Right atrium auricular region (tissue), 2 donors: ENCODE data around the gene CCDC157. TPM values are rescaled to one million over a fixed set of nuclear protein-coding genes. Genes with fewer than 3 reads are reported as not detected.
"Not testable (repeated sequence)": the region's sequence is repeated elsewhere in the genome, so short reads cannot be mapped to it uniquely, and the experiment has no call there.

ENCODE experiments used
- DNase-seq: peaks from one replicate; pipeline ENCODE4 v3.0.0-alpha.2; 2019; ENCODE audit warnings: low spot score
- H3K27ac ChIP-seq, 2 donors: fragments of 200-600 bp; sonication (generic); 1 replicate in 1 of 2; 2 replicates in 1 of 2; pipeline ENCODE4 v1.5.1; 2016 to 2019
- H3K27me3 ChIP-seq, 2 donors: fragments of 200-600 bp; sonication (generic); one replicate each; pipeline versions ENCODE4 v1.5.1 to v1.6.0; 2017 to 2019
- H3K36me3 ChIP-seq: fragments of 200-600 bp; sonication (generic); one replicate; pipeline ENCODE4 v1.5.1; 2016
- H3K4me1 ChIP-seq, 2 donors: fragments of 200-600 bp; sonication (generic); one replicate each; pipeline versions ENCODE4 v1.5.1 to v1.6.0; 2017 to 2019
- H3K4me3 ChIP-seq, 2 donors: fragments of 200-600 bp; sonication (generic); 1 replicate in 1 of 2; 2 replicates in 1 of 2; pipeline ENCODE4 v1.5.1; 2017 to 2019; ENCODE audit warnings: mild to moderate bottlenecking in 1 of 2, moderate library complexity in 1 of 2
- H3K9me3 ChIP-seq, 2 donors: fragments of 200-600 bp; sonication (generic); one replicate each; pipeline ENCODE4 v1.5.1; 2019
- CTCF ChIP-seq, 2 donors: fragments of 200-600 bp; sonication (generic); IDR thresholded peaks; one replicate each; pipeline ENCODE4 v1.5.1; 2019; ENCODE audit warnings: antibody characterized with exemption in 2 of 2
- total RNA-seq, 2 donors: library from RNA; depleted of rRNA; stranded (reverse); fragments of >200 nt; gene quantifications; one replicate each; pipeline ENCODE4 v1.1.0, GENCODE V29; 2016

CCDC157 gene
- total RNA-seq, 2 donors from 2014 or later, result 0.26 to 0.55 TPM

- no peak for TF ChIP-seq CTCF (IDR thresholded peaks at IDR 0.05)
- Histone ChIP-seq H3K27ac (no peak overlapping the region), H3K27me3 (no peaks in the 10 kb centered on the region), H3K9me3 (no peaks in the 10 kb centered on the region), H3K4me1 (peaks cover 0 to 18% of the 10 kb centered on the region in 2 donors), H3K36me3 (peaks cover 74% of the 10 kb centered on the region), H3K4me3 (no peak overlapping the region)
- DNase-seq, result no peak
These were observed 22.2 kb upstream of the CCDC157 start for GRCh38 chr22:30334646-30335045.

GRCh38 chr22:30335236-30335635 is 21.6 kb upstream of the CCDC157 start:
- DNase-seq, result no peak
- Histone ChIP-seq H3K4me1 (peaks cover 0 to 20% of the 10 kb centered on the region in 2 donors), H3K36me3 (peaks cover 80% of the 10 kb centered on the region), H3K27me3 (no peaks in the 10 kb centered on the region), H3K9me3 (no peaks in the 10 kb centered on the region), H3K4me3 (no peak overlapping the region), H3K27ac (no peak overlapping the region)
- TF ChIP-seq CTCF (IDR thresholded peaks at IDR 0.05), result no peak

- Histone ChIP-seq H3K36me3 (peaks cover 97% of the 10 kb centered on the region), H3K4me3 (no peak overlapping the region), H3K27ac (peak overlapping the region; percentile 51 to 58), H3K27me3 (no peaks in the 10 kb centered on the region), H3K9me3 (no peaks in the 10 kb centered on the region), H3K4me1 (peaks cover 0 to 35% of the 10 kb centered on the region in 2 donors)
- TF ChIP-seq CTCF (IDR thresholded peaks at IDR 0.05), result no peak
- DNase-seq, result no peak
These were observed 19.9 kb upstream of the CCDC157 start for GRCh38 chr22:30336752-30337460.

GRCh38 chr22:30337461-30337778 is 19.4 kb upstream of the CCDC157 start:
- Histone ChIP-seq H3K27me3 (no peaks in the 10 kb centered on the region), H3K4me3 (no peak overlapping the region), H3K4me1 (peaks cover 0 to 40% of the 10 kb centered on the region in 2 donors), H3K9me3 (no peaks in the 10 kb centered on the region), H3K27ac (peak overlapping the region; percentile 12 to 40), H3K36me3 (peaks cover 100% of the 10 kb centered on the region)
- TF ChIP-seq CTCF (IDR thresholded peaks at IDR 0.05), result no peak
- no peak for DNase-seq

- Histone ChIP-seq H3K36me3 (peaks cover 100% of the 10 kb centered on the region), H3K27ac (peak overlapping the region in 1 of 2 donors; percentile 40), H3K4me1 (peaks cover 0 to 43% of the 10 kb centered on the region in 2 donors)
- not testable (repeated sequence) for H3K27me3 ChIP-seq, DNase-seq, H3K4me3 ChIP-seq, H3K9me3 ChIP-seq
These were observed 18.5 kb upstream of the CCDC157 start for GRCh38 chr22:30338341-30338740.

GRCh38 chr22:30338802-30339201 is 18.0 kb upstream of the CCDC157 start:
- no peaks in the 10 kb centered on the region for H3K27me3 ChIP-seq
- H3K27ac ChIP-seq, result no peak overlapping the region
- TF ChIP-seq CTCF (IDR thresholded peaks at IDR 0.05), result no peak

More at GRCh38 chr22:30338802-30339201, 18.0 kb upstream of the CCDC157 start:
- H3K4me1 ChIP-seq, result peaks cover 0 to 43% of the 10 kb centered on the region in 2 donors
- H3K4me3 ChIP-seq, result no peak overlapping the region
- no peaks in the 10 kb centered on the region for H3K9me3 ChIP-seq
- DNase-seq, result no peak
- H3K36me3 ChIP-seq, result peaks cover 100% of the 10 kb centered on the region
